Hepatocyte (in vitro differentiated cells): ENCODE data around the gene RBM17. TPM values are rescaled to one million over a fixed set of nuclear protein-coding genes. Genes with fewer than 3 reads are reported as not detected.
A peak's percentile ranks its signal among the peaks of the same experiment; 100 is the strongest.

Experiments used
- DNase-seq: peaks from one replicate; pipeline ENCODE4 v3.0.0-alpha.2; 2016; ENCODE audit warnings: low spot score
- H2AFZ ChIP-seq: fragments of 200-600 bp; sonication (generic); 2 replicates; pipeline ENCODE4 v1.6.0; 2016; ENCODE audit warnings: antibody characterized with exemption, mild to moderate bottlenecking
- H3K27ac ChIP-seq: fragments of 200-600 bp; sonication (generic); 2 replicates; pipeline ENCODE4 v1.5.1; 2016; ENCODE audit warnings: mild to moderate bottlenecking
- H3K27me3 ChIP-seq: fragments of 200-600 bp; sonication (generic); 2 replicates; pipeline ENCODE4 v1.6.1; 2016
- H3K36me3 ChIP-seq: fragments of 200-600 bp; sonication (generic); replicated peaks from 2 replicates; pipeline ENCODE4 v1.5.1; 2016; ENCODE audit warnings: low read depth; ENCODE audit not compliant: insufficient read depth
- H3K4me1 ChIP-seq: fragments of 200-600 bp; sonication (generic); 2 replicates; pipeline ENCODE4 v1.5.1; 2016; ENCODE audit warnings: mild to moderate bottlenecking, moderate library complexity; ENCODE audit not compliant: insufficient read depth
- H3K4me2 ChIP-seq: fragments of 200-600 bp; sonication (generic); 2 replicates; pipeline ENCODE4 v1.6.0; 2016
- H3K4me3 ChIP-seq: fragments of 200-600 bp; sonication (generic); 2 replicates; pipeline ENCODE4 v1.5.1; 2016; ENCODE audit warnings: mild to moderate bottlenecking
- H3K79me2 ChIP-seq: fragments of 200-600 bp; sonication (generic); 2 replicates; pipeline ENCODE4 v1.6.0; 2017; ENCODE audit warnings: mild to moderate bottlenecking
- H3K9me2 ChIP-seq: fragments of 200-600 bp; sonication (generic); replicated peaks from 2 replicates; pipeline ENCODE4 v1.6.0; 2017; ENCODE audit warnings: mild to moderate bottlenecking; ENCODE audit not compliant: insufficient read depth
- H3K9me3 ChIP-seq: fragments of 200-600 bp; sonication (generic); 2 replicates; pipeline ENCODE4 v1.5.1; 2016; ENCODE audit warnings: low read depth, mild to moderate bottlenecking
- H4K20me1 ChIP-seq: fragments of 200-600 bp; sonication (generic); 2 replicates; pipeline ENCODE4 v1.6.0; 2016; ENCODE audit warnings: mild to moderate bottlenecking; ENCODE audit not compliant: insufficient read depth, poor library complexity, severe bottlenecking
- CTCF ChIP-seq: fragments of 200-600 bp; sonication (generic); IDR thresholded peaks from 2 replicates; pipeline ENCODE4 v1.5.1; 2016; ENCODE audit warnings: antibody characterized with exemption, mild to moderate bottlenecking; ENCODE audit not compliant: poor library complexity
- EZH2 ChIP-seq: fragments of 200-600 bp; sonication (generic); IDR thresholded peaks from 2 replicates; pipeline ENCODE4 v1.6.1; 2016; ENCODE audit warnings: antibody characterized with exemption, mild to moderate bottlenecking, borderline replicate concordance
- EZH2phosphoT487 ChIP-seq: fragments of 200-600 bp; sonication (generic); IDR thresholded peaks from one replicate; pipeline ENCODE4 v1.6.1; 2018; ENCODE audit warnings: antibody characterized with exemption, mild to moderate bottlenecking, low read depth, moderate library complexity; ENCODE audit not compliant: unreplicated experiment, severe bottlenecking
- WGBS: methylation state at CpG from one replicate; pipeline ENCODE4 v1.1.6; 2016; ENCODE audit warnings: low lambda C conversion rate; ENCODE audit errors: missing lambda C conversion rate; 5-methylcytosine and 5-hydroxymethylcytosine counted together
- polyA plus RNA-seq: library from polyadenylated mRNA; unstranded; fragments of >200 nt; fragmentation: Nextera tagmentation; extraction: Ambion mirVana; gene quantifications from 2 replicates; pipeline ENCODE4 v1.2.1, GENCODE V29; 2016
- total RNA-seq: library from RNA; depleted of rRNA; stranded (reverse); fragments of >200 nt; gene quantifications from 2 replicates; pipeline ENCODE4 v1.2.3, GENCODE V29; 2014

Gene RBM17
- total and polyA plus RNA-seq, 2 experiments from 2014 or later: 46.7 to 112 TPM

- H3K4me2 ChIP-seq: peak overlapping the region; percentile 77
- no peaks in the 10 kb centered on the region for H3K9me3 ChIP-seq
Observed at GRCh38 chr10:6162589-6163356, 73.9 kb downstream of the RBM17 start.

GRCh38 chr10:6163364-6164270 is 74.8 kb downstream of the RBM17 start:
- no peaks in the 10 kb centered on the region for H4K20me1 ChIP-seq
- TF ChIP-seq CTCF (no peak), EZH2 (no peak), EZH2phosphoT487 (no peak)
- whole genome bisulfite sequencing: 40% methylated on average over 52 of the region's 91 CpGs
- H3K4me1 ChIP-seq: peaks cover 6% of the 10 kb centered on the region
- H3K4me3 ChIP-seq: peak overlapping the region; percentile 44
- peak; percentile 89 for DNase-seq
- no peaks in the 10 kb centered on the region for H3K9me2 ChIP-seq
- peaks cover 8% of the 10 kb centered on the region for H3K79me2 ChIP-seq
- peak overlapping the region; percentile 85 for H3K4me2 ChIP-seq
- peak overlapping the region; percentile 66 for H2AFZ ChIP-seq
- peak overlapping the region; percentile 90 for H3K27ac ChIP-seq
- H3K27me3 ChIP-seq: no peaks in the 10 kb centered on the region
- no peaks in the 10 kb centered on the region for H3K36me3 ChIP-seq
- no peaks in the 10 kb centered on the region for H3K9me3 ChIP-seq

More at GRCh38 chr10:6162589-6163356, 73.9 kb downstream of the RBM17 start:
- Histone ChIP-seq H3K36me3 (no peaks in the 10 kb centered on the region), H3K27me3 (no peaks in the 10 kb centered on the region), H3K4me1 (peaks cover 6% of the 10 kb centered on the region), H3K9me2 (no peaks in the 10 kb centered on the region), H3K27ac (peak overlapping the region; percentile 68), H3K79me2 (peaks cover 8% of the 10 kb centered on the region), H4K20me1 (no peaks in the 10 kb centered on the region), H2AFZ (peak overlapping the region; percentile 41), H3K4me3 (no peak overlapping the region)
- TF ChIP-seq CTCF (no peak), EZH2 (no peak), EZH2phosphoT487 (no peak)
- peak; percentile 38 for DNase-seq
- 45% methylated on average over 12 of the region's 12 CpGs for WGBS

GRCh38 chr10:6164271-6165095 is 75.6 kb downstream of the RBM17 start:
- peaks cover 8% of the 10 kb centered on the region for H3K79me2 ChIP-seq
- peak; percentile 45 for DNase-seq
- peak overlapping the region; percentile 66 for H2AFZ ChIP-seq
- peak overlapping the region; percentile 85 for H3K4me2 ChIP-seq
- H3K36me3 ChIP-seq: no peaks in the 10 kb centered on the region
- peaks cover 6% of the 10 kb centered on the region for H3K4me1 ChIP-seq
- 50% methylated on average over 16 of the region's 16 CpGs for WGBS
- H3K27me3 ChIP-seq: no peaks in the 10 kb centered on the region
- H3K9me2 ChIP-seq: no peaks in the 10 kb centered on the region
- peak overlapping the region; percentile 90 for H3K27ac ChIP-seq
- TF ChIP-seq EZH2phosphoT487 (no peak), CTCF (no peak), EZH2 (no peak)
- no peaks in the 10 kb centered on the region for H3K9me3 ChIP-seq
- peak overlapping the region; percentile 44 for H3K4me3 ChIP-seq
- no peaks in the 10 kb centered on the region for H4K20me1 ChIP-seq
